GM21619 (cell line): ENCODE results near the gene AGPS.

Source experiments
- ATAC-seq: cut with Tn5 transposase; IDR thresholded peaks from one replicate; pipeline ENCODE4 v1.9.1; 2021; ENCODE audit not compliant: unreplicated experiment

The AGPS gene

GRCh38 chr2:177525351-177525924 lies 132.9 kb downstream of the AGPS start:
- no peak for ATAC-seq

- ATAC-seq: no peak
These were observed 135.9 kb downstream of the AGPS start for GRCh38 chr2:177528351-177528933.

- ATAC-seq: no peak
These were observed 136.6 kb downstream of the AGPS start for GRCh38 chr2:177529166-177529565.

GRCh38 chr2:177530561-177530960 lies 138.0 kb downstream of the AGPS start:
- no peak for ATAC-seq

- ATAC-seq: no peak
These were observed 139.1 kb downstream of the AGPS start for GRCh38 chr2:177531706-177532105.

- no peak for ATAC-seq
These were observed 140.0 kb downstream of the AGPS start for GRCh38 chr2:177532567-177532966.

- no peak for ATAC-seq
These were observed 140.7 kb downstream of the AGPS start for GRCh38 chr2:177533253-177533652.

- ATAC-seq: no peak
These were observed 142.4 kb downstream of the AGPS start for GRCh38 chr2:177535000-177535399.

GRCh38 chr2:177535958-177536504 lies 143.5 kb downstream of the AGPS start:
- no peak for ATAC-seq

GRCh38 chr2:177537213-177537612 lies 144.6 kb downstream of the AGPS start:
- ATAC-seq: no peak

- no peak for ATAC-seq
These were observed 145.1 kb downstream of the AGPS start for GRCh38 chr2:177537636-177538035.

GRCh38 chr2:177538323-177538722 lies 145.8 kb downstream of the AGPS start:
- no peak for ATAC-seq

GRCh38 chr2:177540283-177540682 lies 147.7 kb downstream of the AGPS start:
- no peak for ATAC-seq

- ATAC-seq: no peak
These were observed 148.9 kb downstream of the AGPS start for GRCh38 chr2:177541258-177541991.

- no peak for ATAC-seq
These were observed 149.8 kb downstream of the AGPS start for GRCh38 chr2:177542396-177542795.

GRCh38 chr2:177543007-177543760 lies 150.6 kb downstream of the AGPS start:
- ATAC-seq: no peak

GRCh38 chr2:177545143-177545542 lies 152.6 kb downstream of the AGPS start:
- ATAC-seq: no peak

GRCh38 chr2:177545981-177546585 lies 153.5 kb downstream of the AGPS start:
- ATAC-seq: no peak

GRCh38 chr2:177547122-177547521 lies 154.5 kb downstream of the AGPS start:
- ATAC-seq: peak; percentile 92

GRCh38 chr2:177547772-177548171 lies 155.2 kb downstream of the AGPS start:
- ATAC-seq: no peak

GRCh38 chr2:177548636-177549035 lies 156.1 kb downstream of the AGPS start:
- no peak for ATAC-seq
